GM10847 (cell line): Measurements from ENCODE around the gene CAMTA1.

Experiments used
- POLR2A ChIP-seq: IDR thresholded peaks from 2 replicates; pipeline ENCODE4 v1.6.1; 2011; ENCODE audit not compliant: insufficient read length; ENCODE audit errors: extremely low read depth

The CAMTA1 gene

GRCh38 chr1:7717748-7718368 is 932.6 kb downstream of the CAMTA1 start:
- TF ChIP-seq POLR2A, result no peak

DNA sequence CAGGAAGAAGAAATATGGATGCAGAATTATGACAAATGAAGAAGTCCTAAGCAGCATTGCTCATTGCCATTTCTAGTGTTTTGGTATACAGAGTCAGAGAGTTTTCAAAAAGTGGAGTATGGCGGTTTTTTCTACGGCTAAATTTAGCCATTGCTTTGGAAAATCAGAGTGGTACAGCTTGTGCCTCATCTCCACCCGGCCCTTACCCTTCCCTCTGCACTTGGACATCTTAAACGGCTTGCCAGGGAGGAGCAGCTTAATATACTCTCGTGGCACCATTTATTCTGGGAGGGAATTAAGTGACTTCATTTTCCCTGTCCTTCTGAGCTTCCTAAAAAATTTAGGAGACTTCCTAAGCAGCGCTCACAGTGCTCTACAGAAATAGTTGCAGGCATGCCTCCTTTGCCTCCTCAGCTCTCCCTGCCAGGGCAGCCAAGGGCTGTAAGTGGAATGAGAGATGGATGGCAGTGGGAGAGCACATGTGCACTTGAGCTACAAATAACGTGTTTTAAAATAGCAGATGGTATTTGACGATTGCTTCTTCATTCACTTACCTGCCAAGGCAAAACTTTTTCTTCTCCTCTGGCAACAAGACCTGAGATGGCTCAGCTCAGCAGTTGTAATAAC is 934.3 kb downstream of the CAMTA1 start:
- TF ChIP-seq POLR2A, result no peak

DNA sequence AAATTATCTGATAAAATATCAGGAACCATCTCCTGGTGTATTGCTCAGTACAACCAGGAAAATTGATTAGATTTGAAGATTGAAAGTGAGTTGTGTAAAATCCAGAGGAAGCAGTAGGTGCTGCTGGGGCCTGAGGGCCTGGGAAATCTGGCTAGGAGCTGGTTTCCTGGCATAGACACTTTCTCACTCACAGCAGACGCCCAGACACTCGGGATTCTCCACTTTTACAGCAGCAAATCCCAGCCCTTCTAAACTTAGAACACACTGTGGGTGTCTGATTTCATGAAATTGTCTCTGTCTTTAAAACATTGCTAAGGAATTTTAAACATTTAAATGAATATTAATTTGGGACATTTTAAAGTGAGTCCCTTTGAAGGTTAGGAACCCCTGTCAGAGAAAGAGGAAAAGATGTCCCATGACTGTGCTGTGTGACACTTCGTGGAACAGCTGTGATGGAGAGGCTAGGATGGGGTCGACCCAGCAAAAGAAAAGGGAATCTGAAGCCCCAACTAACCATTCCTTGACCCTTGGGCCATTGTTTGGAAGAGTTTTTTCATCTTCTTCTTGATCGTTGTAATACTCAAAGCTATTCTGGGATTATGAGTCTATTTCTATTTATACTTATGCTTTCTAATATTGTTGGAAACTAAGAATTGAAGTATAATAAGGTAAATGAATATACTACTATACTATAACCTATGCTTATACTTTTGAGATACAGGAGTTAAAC is 936.9 kb downstream of the CAMTA1 start:
- TF ChIP-seq POLR2A, result no peak

DNA sequence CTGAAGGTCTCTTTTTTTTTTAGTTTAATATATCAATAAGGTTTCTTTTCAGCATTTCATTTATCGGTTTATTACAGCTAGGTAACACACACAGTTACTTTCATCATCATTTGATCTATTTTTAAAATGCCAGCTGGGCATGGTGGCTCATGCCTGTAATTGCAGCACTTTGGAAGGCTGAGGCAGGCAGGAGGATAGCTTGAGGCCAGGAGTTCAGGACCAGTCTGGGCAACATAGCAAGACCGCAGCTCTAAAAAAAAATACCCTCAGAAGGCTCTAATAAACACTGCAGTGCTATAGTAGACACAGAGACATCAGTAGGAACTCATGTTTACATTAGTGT is 937.4 kb downstream of the CAMTA1 start:
- no peak for TF ChIP-seq POLR2A

- TF ChIP-seq POLR2A, result no peak
These were observed 941.4 kb downstream of the CAMTA1 start for GRCh38 chr1:7726623-7727022.

DNA sequence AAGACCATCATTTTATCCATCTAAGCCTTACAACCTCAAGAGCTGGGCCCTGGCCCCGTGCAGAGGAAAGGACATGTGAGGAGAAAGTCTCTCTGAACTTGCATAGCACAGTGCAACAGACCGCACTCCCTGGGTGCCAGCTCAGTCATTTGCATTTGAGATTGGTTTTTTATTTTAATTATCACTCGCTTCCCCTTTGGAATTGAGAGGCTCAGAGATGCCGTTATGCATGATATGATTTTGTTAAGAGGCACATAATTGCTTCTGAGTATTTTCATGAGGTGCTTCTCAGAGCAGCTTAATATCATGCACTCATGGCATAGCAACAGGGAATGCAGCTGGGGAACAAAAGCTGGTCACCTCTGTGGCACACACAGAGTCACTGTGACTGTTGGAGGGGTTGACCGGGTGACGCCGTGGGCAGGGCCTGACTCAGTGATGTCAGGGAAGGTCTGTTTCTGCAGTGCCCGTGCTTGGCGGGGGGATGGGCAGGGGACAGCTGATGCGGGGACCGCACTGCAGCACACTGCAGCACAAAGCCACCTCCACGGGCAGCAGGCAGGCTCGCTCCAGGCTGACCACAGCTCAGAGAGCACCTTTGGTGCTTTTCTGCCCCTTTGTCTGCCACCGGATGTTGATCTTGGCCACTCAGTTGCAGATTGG is 942.7 kb downstream of the CAMTA1 start:
- TF ChIP-seq POLR2A, result no peak

GRCh38 chr1:7729761-7730160 is 944.5 kb downstream of the CAMTA1 start:
- TF ChIP-seq POLR2A, result no peak

DNA sequence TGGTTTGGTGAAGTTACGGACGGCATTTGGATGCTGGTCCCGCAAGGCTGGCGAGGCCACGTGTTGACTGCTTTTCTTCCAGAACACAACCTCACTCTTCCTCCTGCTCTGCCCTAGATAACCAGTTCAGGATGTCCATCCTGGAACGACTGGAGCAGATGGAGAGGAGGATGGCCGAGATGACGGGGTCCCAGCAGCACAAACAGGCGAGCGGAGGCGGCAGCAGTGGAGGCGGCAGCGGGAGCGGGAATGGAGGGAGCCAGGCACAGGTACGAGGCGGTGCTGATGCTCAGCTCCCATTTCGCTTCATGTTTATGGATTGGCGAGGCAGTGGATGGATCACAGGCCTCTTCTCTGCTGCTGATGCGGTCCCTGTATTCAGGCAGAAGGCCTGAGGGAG is 947.1 kb downstream of the CAMTA1 start:
- TF ChIP-seq POLR2A, result no peak

- no peak for TF ChIP-seq POLR2A
These were observed 948.0 kb downstream of the CAMTA1 start for GRCh38 chr1:7733276-7733675.

DNA sequence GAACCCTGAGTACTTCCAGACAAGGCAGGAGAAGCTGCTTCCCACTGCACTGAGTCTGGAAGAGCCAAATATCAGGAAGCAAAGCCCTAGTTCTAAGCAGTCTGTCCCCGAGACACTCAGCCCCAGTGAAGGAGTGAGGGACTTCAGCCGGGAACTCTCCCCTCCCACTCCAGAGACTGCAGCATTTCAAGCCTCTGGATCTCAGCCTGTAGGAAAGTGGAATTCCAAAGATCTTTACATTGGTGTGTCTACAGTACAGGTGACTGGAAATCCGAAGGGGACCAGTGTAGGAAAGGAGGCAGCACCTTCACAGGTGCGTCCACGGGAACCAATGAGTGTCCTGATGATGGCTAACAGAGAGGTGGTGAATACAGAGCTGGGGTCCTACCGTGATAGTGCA is 952.8 kb downstream of the CAMTA1 start:
- no peak for TF ChIP-seq POLR2A

DNA sequence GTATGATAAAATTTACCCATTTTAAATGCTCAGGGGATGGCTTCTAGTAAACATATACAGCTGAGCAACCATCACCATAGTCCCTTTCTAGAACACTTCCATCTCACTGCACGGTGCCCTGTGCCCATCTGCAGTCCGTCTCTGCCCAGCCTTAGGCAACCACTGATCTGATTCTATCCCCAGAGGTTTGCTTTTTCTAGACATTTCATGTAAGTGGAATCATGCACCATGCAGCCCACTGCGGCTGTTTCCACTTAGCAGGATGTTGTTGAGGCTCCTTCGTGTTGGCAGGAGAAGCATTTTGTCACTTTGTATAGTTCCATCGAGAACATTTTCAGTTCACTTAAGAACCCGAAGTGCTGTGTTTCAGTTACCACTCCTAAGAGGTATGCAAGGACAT is 958.1 kb downstream of the CAMTA1 start:
- no peak for TF ChIP-seq POLR2A

- no peak for TF ChIP-seq POLR2A
These were observed 959.6 kb downstream of the CAMTA1 start for GRCh38 chr1:7744882-7745281.

DNA sequence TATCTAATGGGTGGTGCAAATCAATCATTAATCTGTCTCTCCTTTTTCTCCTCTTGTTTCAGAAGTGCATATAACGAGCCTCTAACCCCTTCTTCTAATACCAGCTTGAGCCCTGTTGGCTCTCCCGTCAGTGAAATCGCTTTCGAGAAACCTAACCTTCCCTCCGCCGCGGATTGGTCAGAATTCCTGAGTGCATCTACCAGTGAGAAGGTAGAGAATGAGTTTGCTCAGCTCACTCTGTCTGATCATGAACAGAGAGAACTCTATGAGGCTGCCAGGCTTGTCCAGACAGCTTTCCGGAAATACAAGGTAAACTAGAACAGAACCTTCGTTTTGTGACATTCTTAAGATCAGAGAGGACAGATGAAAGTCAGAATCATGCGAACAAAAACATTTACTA is 960.5 kb downstream of the CAMTA1 start:
- no peak for TF ChIP-seq POLR2A

DNA sequence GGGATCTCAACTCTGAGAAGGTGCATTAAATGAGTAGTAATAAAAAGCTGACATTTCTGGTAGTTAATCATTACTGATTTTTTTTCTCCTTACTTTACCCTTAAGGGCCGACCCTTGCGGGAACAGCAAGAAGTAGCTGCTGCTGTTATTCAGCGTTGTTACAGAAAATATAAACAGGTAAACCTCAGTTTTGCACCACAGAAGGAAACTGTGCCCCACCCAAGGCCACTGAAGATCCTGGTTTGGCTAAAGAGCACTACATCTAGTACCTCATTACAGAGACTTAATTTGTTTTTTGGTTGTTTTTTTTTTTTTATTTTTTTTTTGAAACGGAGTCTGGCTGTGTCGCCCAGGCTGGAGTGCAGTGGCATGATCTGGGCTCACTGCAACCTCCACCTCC is 962.4 kb downstream of the CAMTA1 start:
- no peak for TF ChIP-seq POLR2A

GRCh38 chr1:7749126-7749525 is 963.9 kb downstream of the CAMTA1 start:
- no peak for TF ChIP-seq POLR2A

DNA sequence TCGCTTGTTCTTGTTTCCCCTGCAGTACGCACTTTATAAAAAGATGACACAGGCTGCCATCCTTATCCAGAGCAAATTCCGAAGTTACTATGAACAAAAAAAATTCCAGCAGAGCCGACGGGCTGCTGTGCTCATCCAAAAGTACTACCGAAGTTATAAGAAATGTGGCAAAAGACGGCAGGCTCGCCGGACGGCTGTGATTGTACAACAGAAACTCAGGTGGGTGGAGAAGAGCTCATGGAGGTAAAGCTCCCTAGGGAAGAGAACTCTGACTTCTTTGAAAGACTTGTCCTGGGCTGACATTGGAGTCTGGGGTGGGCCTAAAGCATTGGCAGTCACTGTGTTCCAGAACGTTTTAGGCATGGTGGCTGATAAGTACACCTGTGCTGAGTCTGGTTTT is 965.9 kb downstream of the CAMTA1 start:
- no peak for TF ChIP-seq POLR2A
